Measurements from ENCODE around the gene FIP1L1.

Gene FIP1L1

GRCh38 chr4:53364624-53365023 is 12.8 kb upstream of the FIP1L1 start:
- TF ChIP-seq CTCF (IDR thresholded peaks at IDR 0.05): no peak
- no peaks in the 10 kb centered on the region for H3K36me3 ChIP-seq
- DNase-seq: no peak
- no peaks in the 10 kb centered on the region for H3K9me3 ChIP-seq
- H3K4me3 ChIP-seq: peak overlapping the region; percentile 67 to 94
- H3K4me1 ChIP-seq: peaks cover 0 to 46% (median 26%) of the 10 kb centered on the region in 4 donors
- peaks cover 0 to 4% of the 10 kb centered on the region in 2 donors for H3K27me3 ChIP-seq
- H3K27ac ChIP-seq: no peak overlapping the region
- intact Hi-C loops (cut with DNase I; ENCODE audit: low total_unique reads): no loop called here

- no peak for TF ChIP-seq CTCF (IDR thresholded peaks at IDR 0.05)
- Histone ChIP-seq H3K4me3 (peak overlapping the region; percentile 67 to 94), H3K27me3 (peaks cover 0 to 4% of the 10 kb centered on the region in 2 donors), H3K27ac (peak overlapping the region in 1 of 2 donors; percentile 65), H3K4me1 (peaks cover 0 to 46% (median 26%) of the 10 kb centered on the region in 4 donors), H3K36me3 (no peaks in the 10 kb centered on the region), H3K9me3 (no peaks in the 10 kb centered on the region)
- intact Hi-C loops (cut with DNase I; ENCODE audit: low total_unique reads): no loop called here
- DNase-seq: no peak
These were observed 12.3 kb upstream of the FIP1L1 start for GRCh38 chr4:53365121-53365485.

GRCh38 chr4:53365486-53366300 is 11.7 kb upstream of the FIP1L1 start, which contains the start of gene SCFD2:
TSS of gene SCFD2 (minus strand) at chr4:53366061.
- Histone ChIP-seq H3K4me3 (peak within 1 kb of the TSS; percentile 67 to 94), H3K27ac (peak within 1 kb of the TSS; percentile 65), H3K9me3 (no peaks in the 10 kb centered on the region), H3K4me1 (peaks cover 0 to 46% (median 23%) of the 10 kb centered on the region in 4 donors), H3K27me3 (peaks cover 0 to 7% of the 10 kb centered on the region in 2 donors), H3K36me3 (no peaks in the 10 kb centered on the region)
- peak; percentile 98 to 99 for DNase-seq
- no peak for TF ChIP-seq CTCF (IDR thresholded peaks at IDR 0.05)
- intact Hi-C loops (cut with DNase I; ENCODE audit: low total_unique reads): no loop called here

- H3K9me3 ChIP-seq: no peaks in the 10 kb centered on the region
- H3K27me3 ChIP-seq: peaks cover 0 to 9% of the 10 kb centered on the region in 2 donors
- H3K27ac ChIP-seq: peak overlapping the region; percentile 65
- TF ChIP-seq CTCF (IDR thresholded peaks at IDR 0.05): no peak
- H3K4me3 ChIP-seq: peak overlapping the region; percentile 67 to 94
- H3K36me3 ChIP-seq: no peaks in the 10 kb centered on the region
- peaks cover 0 to 44% (median 21%) of the 10 kb centered on the region in 4 donors for H3K4me1 ChIP-seq
- intact Hi-C loops (cut with DNase I; ENCODE audit: low total_unique reads): no loop called here
- DNase-seq: no peak
These were observed 11.1 kb upstream of the FIP1L1 start for GRCh38 chr4:53366301-53366716.

GRCh38 chr4:53367721-53368120 is 9.7 kb upstream of the FIP1L1 start:
- peaks cover 0 to 9% of the 10 kb centered on the region in 2 donors for H3K27me3 ChIP-seq
- no peak for DNase-seq
- no peaks in the 10 kb centered on the region for H3K9me3 ChIP-seq
- intact Hi-C loops (cut with DNase I; ENCODE audit: low total_unique reads): no loop called here
- H3K27ac ChIP-seq: no peak overlapping the region
- H3K4me3 ChIP-seq: no peak overlapping the region
- no peaks in the 10 kb centered on the region for H3K36me3 ChIP-seq
- peaks cover 0 to 30% (median 17%) of the 10 kb centered on the region in 4 donors for H3K4me1 ChIP-seq
- no peak for TF ChIP-seq CTCF (IDR thresholded peaks at IDR 0.05)

Data from tibial artery (tissue), 4 donors.